ENCODE data around the gene CMTM7.

CMTM7 gene

DNA sequence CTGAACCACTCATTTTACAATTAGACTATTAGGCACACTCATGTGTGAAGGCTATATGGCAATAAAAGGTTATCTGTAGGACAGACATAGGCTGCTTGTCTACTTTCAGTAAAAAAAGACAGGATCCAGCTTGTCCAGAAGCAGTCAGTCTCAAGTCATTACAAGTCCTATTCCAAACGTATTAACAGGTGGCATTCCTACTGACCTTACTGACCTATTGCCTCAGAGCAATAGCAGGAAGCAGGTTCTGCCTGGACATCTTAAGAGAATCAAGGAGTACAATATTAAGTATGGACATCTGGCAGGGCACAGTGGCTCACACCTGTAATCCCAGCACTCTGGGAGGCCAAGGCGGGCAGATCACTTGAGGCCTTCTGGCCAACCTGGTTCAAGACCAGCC, 104.0 kb downstream of the CMTM7 start:
- no peak for DNase-seq

DNA sequence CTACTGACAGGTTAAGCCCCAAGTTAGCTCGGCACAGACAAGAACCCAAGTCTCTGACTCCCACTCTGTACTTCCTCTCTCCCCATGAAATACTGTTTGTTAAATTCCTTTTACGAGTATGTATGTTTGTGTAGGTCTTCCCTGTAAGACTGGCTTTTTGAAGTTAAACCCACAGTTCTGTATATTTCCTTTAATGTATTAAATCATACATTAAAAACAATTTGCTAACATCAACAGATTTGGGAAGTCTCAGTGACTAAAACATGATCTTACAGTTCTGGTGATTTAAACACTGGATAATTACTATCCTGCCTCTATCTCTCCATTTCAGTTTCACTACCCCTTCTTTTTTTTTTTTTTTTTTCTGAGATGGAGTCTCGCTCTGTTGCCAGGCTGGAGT, 106.6 kb downstream of the CMTM7 start:
- DNase-seq: no peak

DNA sequence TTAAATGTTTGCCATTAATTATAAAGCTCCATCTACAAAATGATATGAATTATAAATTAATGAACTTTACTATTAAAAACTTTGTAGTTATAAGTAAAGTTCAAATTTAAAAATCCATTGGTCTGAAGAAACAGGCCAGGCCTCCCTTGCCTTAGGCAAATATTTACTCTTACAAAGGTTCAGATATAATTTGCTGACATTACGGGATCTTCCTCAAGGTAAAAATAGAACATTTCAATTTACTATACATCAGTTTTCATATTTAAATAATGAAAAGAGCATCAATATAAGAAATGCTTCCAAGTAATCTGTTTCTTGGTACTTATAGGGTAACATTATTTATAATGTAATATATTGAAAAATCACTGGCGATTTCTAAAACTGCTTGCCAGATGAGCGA, 107.3 kb downstream of the CMTM7 start:
- DNase-seq: no peak

DNA sequence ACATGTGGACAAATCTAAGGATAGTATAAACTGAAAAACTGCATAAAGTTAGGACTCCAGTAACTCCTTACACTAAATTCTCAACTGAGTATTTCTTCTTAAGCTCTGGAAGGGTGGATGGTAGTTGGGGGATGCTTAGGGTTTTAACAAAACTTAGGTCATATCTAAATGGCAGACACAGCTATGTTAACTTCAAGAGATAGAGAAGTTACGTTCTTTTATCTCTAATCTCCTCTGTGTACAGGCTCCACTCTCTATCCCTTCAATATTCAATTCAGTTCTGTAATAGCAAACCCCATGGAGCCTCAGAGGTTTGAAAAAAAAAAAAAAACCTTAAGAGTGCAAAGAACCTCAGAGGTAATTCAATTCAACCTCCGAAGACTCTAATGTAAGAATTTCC, 107.9 kb downstream of the CMTM7 start:
- no peak for DNase-seq

DNA sequence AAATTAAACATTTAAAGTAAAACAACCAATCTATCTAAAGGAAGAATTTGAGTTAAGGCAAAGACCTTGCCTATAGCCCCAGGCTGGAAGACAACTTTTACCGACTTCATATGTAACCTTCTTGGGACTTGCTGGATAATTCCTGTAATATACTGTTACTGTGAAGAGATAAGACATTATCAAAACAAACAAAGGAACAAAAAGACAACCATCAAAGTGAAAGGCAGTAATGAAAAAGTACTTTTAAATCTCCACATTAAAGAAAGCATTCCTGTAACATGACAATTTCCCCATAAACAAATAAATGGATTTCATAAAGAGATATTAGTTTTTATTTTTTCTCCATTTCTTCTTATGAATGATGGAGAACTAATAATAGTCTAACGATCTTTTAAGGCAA, 108.6 kb downstream of the CMTM7 start:
- DNase-seq: no peak

DNA sequence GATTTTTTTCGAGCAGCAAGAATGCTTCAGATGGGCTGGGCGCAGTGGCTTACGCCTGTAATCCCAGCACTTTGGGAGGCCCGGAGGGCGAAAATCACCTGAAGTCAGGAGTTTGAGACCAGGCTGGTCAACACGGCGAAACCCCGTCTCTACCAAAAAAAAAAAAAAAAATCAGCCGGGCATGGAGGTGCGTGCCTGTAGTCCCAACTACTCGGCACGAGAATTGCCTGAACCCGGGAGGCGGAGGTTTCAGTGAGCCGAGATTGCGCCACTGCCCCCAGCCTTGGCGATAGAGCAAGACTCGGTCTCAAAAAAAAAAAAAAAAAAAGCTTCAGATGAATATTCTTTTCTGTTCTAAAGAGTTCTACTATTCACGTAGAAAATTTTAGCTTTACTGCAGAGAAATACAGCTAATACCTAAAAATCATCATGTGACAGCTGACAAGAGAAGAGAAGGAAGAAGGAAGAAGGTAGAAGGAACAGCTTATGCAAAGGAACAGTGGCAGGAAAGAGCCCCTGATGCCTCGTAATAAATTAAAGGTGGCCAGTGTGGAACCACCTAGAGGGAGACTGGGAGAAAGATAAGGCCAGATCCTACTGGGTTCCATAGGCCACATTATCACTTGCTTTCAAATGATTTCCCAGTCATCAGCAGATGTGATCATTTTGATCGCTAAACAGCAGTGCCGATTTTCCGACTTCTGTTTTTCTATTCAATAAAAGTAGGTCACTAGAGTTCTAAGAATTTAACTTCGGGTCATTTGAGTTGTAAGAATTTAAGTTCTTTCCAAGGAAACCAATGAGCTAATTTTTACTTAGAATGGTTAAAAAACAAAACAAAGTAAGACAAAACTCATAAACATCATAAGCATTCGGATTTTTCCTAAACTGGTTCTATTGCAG, 109.5 kb downstream of the CMTM7 start:
- no peak for DNase-seq

DNA sequence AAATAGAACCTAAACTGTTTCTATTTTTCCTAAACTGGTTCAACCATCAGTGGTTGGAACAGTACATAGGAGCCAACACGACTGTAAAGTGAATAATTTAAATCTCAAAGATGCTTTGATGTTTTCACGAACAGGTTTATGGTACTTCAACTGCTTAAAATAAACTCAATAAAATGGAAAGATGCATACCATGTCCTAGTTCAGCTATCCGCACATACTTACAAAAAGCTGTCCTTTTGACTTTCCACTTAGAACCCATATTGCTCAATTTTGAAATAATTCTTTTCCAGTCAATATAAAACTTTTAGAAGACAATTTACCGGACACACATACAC, 110.1 kb downstream of the CMTM7 start:
- no peak for DNase-seq

DNA sequence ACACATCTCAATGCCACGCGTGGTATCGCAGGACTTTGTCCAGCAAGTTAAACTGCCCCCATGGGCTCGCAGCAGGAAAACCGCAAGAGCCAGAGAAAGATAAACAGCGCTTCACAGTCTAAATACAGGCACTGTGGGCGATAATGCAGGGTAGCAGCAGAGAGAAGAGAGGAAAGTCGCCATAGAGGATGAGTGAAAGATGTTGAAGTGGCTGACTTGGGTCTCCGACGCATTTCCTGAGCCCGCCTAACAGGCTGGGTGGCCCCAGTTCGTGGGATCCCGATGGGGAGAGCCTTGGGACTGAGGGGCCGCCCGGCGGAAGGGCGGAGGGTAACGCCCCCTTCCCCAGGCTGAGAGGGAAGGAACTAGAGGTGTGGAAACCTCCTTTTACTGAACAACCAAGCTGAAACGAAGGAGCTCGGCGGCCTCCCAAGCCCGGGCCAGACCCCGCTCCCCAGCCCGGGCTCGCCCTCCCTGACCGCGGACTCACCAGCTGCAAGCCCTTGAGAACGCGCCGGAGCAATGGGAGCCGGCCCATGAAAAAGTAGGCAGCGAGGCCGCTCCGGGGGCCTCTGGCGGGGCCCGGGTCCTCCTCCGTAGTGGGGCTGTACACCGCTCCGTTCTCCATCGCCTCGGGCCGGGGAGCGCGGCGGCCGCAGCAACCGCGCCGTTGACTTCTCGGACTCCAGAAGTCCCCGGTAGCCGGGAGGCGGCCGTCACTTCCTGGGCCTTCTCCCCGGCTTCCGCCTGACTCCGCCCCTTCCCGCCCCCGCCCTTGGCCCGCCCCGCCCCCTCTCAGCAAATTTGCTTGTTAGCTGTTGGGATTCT, 110.7 kb downstream of the CMTM7 start, which contains the start of gene CMTM6:
TSS of gene CMTM6 (minus strand) at position 735 of the 828 bp plus-strand sequence. CDS start at position 628, 107 bp downstream.
- DNase-seq: peak; percentile 10

DNA sequence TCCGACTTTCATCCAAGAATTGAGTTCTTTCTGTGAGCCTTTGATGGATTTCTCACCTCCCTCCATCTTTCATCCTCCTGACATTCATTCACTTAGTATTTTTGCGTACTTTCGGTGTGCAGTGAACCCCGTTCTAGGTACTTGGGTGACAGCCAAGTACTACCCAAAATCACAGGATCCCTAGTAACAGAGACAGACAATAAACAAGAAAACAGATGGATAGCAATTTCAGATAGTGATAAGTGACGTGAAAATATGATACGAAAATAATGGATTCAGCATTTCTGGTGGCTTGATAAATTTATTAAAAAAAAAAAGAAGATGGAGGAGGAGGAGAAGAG, 111.3 kb downstream of the CMTM7 start:
- DNase-seq: no peak

All from NCI-H1048 (cell line).